ENCODE results near the gene MCU.

GRCh38 chr10:72783410-72783833 is 91.5 kb downstream of the MCU start:
- TF ChIP-seq CTCF (IDR thresholded peaks at IDR 0.05) = no peak
- TF ChIP-seq POLR2A (IDR thresholded peaks at IDR 0.05) = no peak

All from testis (tissue), 2 donors.